Mesenteric fat pad (tissue), 1 donor: ENCODE results near the gene NR2F1-AS1. TPM values are rescaled to one million over a fixed set of nuclear protein-coding genes. Genes with fewer than 3 reads are reported as not detected.

ENCODE experiments used
- DNase-seq: peaks from one replicate; pipeline ENCODE4 v3.0.0-alpha.2; 2020; ENCODE audit warnings: low spot score
- total RNA-seq: library from RNA; stranded (reverse); fragmentation: NEBNext Ultra II Directional; extraction: Animal tissue kit (Norgen Biotek cat#: 25700); gene quantifications from one replicate; pipeline ENCODE4 v1.2.1, GENCODE V29; 2021
- donor health status: DM: yes; HTN: yes; CAD: no.

Gene NR2F1-AS1
- total RNA-seq, 1 donor from 2014 or later = 23.2 TPM

DNA sequence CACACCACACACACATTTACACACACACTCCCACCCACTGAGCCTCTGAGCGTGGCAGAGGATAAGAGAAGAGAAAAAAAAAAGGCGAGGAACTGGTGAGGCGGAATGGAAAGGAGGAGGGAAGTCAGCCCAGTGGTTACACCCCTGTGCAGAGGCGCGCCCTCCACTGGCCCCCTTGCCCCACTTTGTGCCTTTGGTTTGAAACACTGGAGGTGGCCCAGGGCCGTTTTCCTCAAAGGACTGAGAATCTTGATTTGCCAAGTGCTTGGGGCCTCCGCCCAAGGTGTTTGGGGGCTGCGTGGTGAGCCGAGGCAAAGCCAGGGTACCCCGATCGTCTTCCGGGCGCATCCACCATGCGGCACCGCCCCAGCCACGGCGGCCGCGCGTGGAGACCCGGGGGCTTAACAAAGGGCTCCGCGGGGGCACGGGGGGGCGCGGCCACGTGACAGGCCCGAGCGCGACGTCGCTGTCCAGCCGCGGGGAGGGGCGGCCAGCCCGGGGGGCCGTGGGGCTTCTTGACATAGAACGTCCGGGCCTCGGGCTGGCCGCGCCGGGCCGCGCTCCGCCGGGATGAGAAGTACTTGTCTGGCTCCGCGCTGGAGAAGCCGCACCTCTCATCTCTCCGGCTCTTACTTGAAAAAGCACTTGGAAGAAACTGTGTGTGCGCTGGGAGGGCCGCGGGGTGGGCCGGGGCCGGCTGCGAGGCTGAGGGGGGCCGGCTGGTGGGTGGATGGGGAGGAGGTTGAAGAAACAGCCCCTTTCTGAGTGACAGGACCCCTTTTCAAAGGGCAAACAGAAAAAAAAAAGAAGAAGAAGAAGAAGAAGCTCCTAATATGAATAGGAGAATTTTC lies 23.0 kb upstream of the NR2F1-AS1 start:
- DNase-seq = no peak

DNA sequence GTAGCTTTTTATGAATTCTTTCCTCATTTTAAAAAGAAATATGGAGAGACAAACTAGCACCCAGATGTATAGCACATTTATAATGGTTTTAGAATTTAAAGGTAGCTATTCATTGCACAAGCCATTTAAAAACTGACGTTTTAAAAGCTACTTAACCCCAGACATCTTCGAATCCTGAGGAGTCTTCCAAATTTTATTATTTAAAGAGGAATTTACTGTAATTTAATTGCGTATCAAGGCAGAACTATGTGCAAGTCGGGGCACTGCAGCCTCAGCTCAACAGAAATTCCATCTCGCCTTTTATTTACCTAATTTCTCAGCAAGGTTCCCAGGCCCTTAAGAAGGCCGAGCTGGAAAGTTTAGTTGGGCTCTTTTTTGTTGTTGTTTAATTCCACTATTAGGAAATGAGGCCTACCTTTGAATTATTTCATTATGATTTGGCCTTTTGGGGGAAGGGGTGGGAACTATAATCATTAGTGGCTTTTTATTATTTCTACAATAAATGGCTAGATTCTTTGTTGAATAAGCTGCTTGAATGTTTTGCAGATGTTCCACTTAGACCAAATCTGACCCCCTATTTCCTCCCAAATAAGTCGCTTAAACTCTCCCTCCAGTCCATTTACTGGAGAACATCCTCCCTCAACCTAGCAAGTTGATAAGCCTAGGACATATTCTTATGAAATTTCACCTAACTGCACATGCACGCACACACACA lies 22.2 kb upstream of the NR2F1-AS1 start:
- DNase-seq = no peak

DNA sequence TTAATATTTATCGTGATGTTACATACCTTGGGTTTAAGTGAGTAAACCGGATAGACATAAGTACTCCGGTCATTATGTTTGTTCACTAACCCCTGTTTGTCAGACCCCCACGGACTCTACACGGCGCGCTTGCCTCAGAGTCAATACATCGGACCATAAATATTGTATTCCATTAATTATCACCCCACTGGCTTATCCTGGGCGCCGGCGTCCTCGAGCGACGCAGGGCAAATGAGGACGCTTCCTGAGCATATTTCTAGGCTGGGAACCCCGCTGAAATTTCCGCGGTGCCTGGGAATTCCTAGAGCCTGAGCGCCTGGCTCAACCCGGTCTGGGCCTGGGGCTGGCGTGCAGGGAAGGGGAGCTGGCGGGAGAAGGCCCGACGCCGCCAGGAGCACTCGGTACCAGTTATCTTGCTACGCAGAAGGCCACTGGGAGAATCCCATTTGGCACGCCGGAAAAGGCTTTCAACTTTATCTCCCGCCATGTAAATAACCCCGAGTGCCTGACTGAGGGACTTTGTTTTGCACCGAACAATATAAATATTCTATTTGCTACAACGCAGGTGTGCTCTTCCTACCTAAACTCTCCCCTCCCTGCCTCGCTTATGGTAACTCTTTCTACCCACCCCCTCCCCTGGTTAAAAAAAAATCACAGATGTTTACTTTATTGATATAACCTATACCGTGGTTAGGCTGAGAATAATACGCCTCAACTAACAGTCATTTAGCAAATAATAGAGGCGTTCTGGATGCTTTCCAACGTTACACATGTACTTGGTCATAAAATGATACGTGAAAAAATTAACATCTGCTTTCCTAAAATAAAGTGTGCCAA lies 21.4 kb upstream of the NR2F1-AS1 start:
- no peak for DNase-seq

DNA sequence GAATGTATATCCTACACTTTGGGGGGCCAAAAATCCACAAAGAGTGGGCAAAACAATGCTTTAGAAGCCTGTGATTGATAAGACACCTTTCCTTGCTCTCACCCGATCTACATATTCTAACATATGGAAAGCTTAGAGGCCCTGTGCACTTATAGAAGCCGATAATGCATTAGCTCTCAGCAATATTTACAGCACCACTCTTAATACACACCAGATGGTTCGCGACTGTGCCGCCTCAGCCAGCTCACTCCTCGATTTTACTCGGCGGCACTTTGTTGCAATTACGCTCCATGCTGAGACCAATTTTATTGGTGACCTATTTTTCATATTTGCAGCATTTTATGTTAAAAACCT lies 20.8 kb upstream of the NR2F1-AS1 start:
- no peak for DNase-seq

DNA sequence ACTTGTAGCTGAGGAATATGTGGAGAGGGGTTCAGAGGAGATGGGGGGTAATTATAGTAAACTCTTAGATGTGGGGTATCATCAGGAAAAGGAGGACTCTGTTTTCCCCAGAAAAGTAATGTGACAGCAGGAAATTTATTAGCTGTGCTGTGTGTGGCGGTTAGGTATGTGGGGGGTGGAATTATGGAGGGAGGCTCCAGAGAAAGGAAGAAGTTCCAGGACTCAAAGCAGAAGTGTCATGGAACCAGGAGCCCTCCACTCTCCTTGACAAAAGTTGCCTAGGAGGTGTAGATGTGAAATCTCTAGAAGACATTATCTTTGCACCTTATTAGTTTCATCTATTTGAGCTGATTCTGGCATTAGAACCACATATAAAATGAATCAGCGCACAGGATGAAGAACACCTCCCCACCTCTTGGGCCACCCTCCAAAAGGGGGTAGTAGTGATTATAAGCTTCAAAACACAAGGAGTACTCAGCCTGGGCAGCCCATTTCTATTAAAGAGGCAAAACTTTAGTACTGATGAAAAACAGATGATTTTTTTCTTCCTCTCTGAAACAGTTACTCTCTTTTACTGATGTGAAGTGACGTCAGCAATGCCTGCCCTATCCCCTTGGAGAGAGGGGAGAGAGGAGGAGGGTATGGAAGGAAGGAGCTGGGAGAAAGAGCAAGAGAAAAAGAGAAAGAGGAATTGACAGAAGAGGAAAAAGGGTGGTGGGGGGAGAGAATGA lies 20.2 kb upstream of the NR2F1-AS1 start:
- DNase-seq = no peak

DNA sequence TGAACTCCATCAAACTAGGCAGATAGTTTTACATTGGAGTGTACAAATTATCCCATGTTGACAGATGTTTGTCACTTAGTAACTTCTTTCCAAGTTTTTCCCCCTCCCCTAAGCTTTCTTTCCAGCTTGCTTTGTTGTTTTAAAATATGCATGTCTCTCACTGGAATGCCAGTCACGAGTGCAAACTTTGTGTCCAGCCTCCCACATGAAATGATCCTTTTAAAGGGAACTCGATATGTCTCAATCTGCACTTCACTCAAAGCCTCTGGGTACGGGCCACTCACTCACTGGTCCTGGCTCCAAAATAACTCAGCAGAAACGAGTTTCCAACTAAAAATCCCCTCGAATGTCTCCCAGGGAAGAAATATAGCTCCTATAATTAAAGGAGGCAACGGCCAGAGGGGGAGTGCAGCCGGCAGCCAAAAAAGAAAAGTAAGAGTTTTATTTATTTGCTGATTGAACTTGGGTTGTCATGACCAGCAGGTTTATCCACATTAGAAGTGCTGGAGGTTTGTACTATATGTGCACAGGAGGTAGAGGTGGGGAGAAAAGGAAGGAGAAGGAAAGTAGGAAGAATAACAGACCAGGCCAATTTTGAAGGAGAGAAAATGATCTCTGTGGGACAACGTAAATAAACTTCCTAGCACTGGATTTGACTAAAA lies 19.5 kb upstream of the NR2F1-AS1 start:
- DNase-seq = no peak

DNA sequence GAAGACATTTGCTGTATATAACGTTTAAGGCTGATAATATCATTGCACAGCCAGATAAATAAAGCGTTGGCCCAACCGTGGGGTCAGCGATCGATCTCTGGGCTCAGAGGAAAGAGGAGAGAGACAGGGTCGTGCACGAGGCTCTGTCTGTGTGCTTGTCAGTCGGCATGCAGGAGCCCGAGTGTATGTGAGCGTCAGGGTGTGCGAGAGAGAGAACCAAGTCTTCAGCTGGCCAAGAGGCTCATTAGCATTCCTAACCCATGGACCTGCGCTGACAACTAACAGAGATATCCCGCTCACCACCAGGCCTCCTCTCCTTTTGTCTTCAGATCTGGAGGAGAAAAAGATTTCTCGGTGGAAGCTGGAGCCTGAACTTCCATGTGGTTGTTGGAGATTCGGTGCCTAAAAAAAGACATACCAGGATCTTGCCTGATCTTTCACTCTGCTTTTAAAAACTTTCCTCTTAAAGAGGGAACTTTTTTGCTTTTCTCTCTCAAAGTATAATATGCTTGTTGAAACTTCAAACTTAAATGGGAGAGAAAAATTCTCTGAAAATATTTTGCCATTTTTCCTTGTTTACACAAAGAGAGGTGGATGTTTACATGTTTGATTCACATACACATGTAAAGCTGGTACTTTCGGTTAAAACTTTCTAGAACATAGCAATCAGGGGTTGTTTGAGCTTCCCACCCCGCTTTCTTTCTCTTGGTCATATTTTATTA lies 18.5 kb upstream of the NR2F1-AS1 start:
- no peak for DNase-seq

DNA sequence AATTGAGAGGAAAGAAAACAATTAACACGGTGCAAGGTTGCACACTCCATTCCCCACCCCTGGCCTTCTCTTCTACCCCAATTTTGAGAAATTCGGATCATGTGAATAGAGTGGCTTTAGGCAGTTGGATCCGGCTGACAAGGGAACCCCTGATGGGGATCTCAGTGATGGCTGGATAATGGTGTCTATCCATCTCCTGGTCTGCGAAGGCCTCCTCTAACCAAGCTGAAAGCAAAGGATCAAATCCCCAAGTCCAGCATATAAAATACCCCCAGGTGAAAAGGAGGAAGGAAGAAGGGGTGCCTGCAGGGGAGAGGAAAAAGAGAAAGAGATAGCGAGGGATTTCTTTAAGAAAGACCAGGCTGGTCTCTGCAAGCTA lies 18.0 kb upstream of the NR2F1-AS1 start:
- DNase-seq = no peak

DNA sequence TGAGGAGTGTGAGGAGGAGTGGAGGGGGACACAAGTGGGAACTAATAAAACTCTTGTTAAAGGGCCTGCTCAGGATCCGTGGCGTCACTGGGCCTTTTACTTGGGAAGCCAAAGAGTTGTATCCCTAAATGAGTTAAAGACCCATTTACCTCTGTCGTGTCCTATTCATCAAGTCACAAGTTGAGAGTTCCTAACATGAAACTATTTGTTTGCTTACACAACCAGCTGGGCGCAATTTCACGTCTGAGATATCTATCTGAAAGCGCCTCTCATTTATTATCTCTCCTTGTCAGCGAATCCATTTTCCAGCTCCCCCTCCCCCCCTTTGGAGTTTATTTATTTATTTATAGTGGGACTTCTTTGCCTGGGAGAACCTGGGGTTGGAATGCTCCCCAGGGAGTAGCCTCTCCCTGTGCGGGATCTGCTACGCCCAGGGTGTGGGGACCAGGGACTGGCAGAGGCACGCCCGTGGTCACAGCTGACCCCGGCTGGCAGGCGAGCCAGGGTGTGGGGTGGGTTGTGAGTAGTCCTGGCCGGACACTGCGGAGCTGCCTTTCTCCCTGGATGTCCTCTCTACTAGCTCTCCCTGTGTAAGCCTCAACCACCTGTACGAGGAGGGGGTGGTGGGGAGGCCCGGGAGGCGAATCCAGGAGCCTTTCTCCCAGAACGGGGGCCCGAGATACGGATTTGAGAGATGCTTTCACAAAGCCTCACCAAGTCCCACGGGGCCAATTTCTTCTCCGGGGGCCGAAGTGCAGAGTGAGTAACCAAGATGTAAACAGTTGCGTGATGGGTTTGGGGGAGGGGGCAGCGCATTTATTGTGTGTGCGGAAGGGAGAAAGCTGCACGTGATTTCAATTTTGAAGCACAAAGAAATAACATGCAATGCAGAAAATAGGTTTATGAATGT lies 17.3 kb upstream of the NR2F1-AS1 start:
- no peak for DNase-seq

DNA sequence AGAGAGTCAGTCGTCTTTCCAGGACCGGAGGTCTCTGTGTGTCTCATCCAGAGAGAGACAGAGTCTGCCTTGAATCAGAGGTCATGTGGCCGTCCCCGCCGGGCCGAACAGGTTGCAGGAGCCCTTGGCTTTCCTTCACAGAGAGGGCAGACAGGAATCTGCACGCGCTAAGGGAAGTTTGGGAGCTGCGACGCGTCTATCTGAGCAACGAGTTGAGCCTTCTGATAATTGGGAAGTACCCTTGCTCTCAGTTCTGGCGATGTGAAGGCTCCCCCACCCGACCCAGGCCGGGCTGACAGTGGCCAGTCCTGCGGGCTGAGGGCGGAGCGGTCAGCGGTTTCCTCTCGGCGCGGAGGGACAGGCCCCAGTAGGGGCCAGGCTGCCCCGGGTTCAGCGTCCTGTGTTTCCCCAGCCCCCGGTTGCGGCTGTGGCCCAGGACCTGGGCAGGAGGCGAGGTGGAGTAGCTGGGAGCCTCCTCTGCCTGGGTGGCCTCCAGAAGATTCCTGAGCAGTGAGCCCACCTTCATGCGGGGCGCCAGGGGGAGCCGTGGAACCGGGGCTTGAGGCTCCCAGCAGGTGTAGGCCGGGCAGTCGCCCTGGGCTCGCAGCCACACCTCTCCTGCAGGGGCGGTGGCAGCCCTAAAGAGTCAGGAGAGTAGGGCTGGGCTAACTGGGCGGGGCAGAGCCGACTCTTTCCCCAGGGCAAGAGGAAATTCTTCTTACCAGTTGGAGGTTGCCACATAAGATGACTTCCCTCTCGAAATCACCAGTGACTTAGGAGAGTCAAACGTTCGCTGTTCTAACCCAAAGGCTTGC lies 15.9 kb upstream of the NR2F1-AS1 start:
- no peak for DNase-seq

DNA sequence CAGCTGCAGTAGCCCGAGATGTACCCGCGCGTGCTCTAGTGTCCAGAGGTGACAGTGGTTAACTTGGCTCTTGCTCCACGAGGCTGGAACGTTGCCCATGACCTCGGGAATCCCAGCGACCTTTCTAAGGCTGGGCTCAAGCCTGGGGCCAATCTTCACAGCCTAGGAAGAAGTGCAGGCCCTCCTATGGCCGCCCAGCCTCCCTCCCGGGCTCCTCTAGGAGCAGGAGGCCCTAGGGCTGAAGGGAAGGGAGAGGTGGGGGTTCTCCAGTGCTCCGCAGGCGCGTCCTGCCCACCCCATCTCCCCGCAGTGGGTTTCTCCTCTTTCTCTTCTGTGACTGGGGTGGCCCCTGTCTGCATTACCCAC lies 15.3 kb upstream of the NR2F1-AS1 start:
- no peak for DNase-seq

DNA sequence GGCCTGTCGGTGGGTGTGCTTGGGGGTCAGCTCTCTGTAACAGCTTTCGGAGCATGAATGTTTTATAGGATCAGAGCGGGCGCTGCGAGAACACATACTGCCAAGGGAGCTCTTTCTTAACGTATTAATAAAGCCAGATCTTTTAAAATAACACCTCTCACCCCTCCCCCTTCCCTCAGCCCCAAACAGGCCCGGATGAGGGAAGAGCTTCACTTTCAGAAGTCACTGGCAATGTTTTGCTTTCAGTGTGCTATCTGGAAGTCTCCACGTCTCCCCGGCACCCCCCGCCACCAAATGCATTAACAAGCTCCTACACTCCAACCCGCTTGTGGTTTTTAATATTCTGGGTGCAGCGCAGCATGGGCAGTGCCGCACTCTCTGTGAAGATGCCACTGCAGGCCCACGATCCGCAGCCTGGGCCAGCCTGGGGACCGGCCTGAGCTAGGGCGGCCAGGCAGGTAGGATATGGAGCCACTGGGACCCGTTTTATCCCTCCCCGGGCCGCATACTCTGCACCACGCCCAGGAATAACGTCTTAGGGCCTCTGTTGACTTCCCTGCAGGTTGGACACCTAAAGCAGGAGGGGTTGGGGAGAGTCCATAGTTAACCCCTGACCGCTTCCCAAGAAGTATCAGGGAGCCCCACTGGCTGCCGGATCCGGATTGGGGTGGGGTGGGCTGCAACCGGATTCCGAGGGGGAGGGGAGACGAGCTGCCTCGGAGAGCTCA lies 14.6 kb upstream of the NR2F1-AS1 start:
- DNase-seq = no peak

DNA sequence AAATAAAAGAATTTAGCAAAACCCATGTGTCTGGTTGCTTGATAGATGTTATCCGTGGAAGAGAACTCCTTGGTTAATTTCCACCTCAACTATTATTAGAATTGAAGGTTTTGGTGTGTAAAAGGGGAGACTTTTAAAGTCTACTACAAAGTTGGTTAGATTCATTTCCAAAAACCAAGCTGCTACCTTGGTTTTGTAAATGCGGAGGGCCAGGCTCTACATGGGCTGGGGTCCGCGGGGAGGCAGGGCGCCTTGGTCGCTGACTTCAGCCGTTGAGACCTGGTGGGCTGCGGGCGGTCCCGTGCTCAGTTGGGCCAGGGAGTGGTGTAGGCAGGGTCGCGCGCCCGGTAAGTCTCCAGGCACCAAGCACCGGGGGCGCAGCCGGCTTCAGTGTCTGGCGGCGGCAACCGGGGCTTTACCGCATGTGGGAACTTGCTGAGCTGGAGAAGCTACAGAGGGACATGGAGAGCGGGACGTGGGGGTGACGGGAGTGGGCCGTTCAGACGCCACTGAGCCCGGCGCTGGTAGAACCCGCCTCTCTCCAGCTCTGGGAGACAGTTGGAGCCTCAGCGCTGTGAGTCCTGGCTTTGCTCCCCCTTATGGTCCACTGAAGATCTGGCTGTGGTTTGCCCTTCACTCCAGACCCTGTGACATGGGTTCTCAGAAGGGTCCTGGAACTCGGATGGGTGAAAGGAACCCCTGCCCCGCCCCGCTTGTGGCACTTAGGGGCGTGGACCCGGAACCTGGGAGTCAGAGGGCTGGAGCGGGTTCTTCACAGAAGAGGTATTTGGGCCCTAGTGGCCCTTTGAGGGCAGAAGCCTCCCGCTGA lies 13.8 kb upstream of the NR2F1-AS1 start:
- no peak for DNase-seq

DNA sequence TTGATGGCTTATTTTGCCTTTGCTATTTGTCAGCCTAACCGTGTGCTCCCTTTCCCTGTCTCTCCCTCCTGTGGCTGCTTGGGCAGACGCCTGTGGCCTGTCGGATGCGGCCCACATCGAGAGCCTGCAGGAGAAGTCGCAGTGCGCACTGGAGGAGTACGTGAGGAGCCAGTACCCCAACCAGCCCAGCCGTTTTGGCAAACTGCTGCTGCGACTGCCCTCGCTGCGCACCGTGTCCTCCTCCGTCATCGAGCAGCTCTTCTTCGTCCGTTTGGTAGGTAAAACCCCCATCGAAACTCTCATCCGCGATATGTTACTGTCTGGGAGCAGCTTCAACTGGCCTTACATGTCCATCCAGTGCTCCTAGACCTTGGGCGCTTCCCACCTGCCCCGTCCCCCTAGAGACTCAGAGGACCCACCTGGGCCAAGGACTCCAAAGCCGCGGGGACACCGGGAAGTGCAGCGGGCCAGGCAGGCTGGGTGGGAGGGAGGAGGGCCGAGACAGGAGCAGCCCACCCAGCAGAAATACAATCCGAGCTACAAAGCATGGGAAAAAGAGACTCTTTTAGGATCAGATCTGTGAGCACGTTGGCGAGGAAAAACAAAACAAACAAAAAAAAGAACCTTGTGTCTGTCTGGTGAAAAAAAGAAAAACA lies 12.6 kb upstream of the NR2F1-AS1 start:
- DNase-seq = no peak

DNA sequence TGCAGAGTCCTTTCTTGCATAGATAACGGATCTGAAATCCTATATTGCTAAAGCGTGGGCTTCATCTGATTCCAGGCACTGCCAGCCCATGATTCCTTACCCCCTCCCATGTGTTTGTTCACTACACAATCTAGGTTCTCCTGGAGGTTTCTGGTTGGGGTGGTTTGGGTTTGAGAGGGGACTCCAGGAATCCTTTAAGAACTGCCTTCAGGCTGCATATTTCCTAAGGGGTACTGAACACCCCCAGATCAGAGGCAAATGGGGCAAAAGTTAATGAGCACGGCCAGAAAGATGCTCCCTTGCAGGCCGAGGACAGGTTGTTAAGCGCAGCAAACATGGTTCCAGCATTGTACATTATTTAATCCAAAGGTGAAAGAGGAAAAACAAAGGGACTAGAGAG lies 11.9 kb upstream of the NR2F1-AS1 start:
- no peak for DNase-seq

DNA sequence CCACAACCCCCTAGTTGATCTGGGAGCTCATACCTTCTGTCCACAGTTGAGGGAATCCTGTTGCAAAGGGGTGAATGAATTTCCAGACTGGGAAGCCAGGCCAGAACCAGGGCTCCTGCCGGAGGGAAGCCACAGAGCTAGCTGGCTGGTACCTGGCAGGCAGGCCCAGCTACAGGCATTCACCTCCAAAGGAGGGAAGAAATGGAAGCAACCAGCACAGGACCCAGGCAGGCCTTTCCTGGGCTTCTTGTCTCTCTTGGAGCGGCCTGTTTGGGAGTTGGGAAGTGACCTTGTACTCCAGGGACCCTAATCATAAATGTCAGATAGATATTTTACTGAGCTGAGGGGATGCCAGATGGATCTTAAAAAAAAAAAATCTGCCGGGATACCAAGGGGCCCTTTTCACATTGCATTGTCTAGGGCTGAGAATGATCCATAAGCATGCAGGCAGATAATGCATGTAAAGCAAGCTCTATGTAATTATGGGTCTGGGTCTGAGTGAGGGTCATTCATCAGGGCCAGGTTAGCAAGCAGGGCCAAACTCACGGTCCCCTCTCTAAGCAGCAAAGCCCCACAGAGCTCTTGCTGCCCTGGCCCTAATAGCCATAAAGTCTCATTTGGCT lies 10.4 kb upstream of the NR2F1-AS1 start:
- no peak for DNase-seq
